Measurements from ENCODE around the gene HIVEP1. TPM values are rescaled to one million over a fixed set of nuclear protein-coding genes. Genes with fewer than 3 reads are reported as not detected.
A peak's percentile ranks its signal among the peaks of the same experiment; 100 is the strongest.

HIVEP1 gene
- total RNA-seq, 4 donors from 2014 or later, result 15.2 to 26.9 (median 17.6) TPM

DNA sequence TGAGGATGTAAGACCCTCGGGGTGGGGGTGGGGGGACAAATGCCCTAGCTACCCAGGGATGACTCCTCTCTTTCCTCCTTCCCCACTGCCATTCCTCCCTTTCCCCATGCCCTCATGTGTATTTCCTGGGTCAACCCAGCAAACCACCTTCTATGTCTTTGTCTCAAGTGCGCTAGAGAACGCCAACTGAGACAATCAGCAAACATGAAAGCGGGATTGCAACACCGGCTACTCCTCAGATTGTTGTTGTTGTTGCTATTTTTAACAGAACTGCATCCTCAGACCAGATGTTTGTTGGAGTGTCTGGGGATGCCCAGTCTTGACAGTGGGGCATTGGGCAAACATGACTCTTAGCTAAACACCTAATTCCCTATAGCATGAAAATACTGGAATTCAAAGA lies 39.3 kb upstream of the HIVEP1 start:
- H3K9me3 ChIP-seq, result no peaks in the 10 kb centered on the region
- no peaks in the 10 kb centered on the region for H3K27me3 ChIP-seq
- no peak overlapping the region for H3K27ac ChIP-seq
- no peak for ATAC-seq
- 91% methylated on average over 5 of the region's 5 CpGs; no CpG with 5 or more reads in 1 of the 2 donors for WGBS, 2 donors (ENCODE audit: low coverage in 1 of 2)
- TF ChIP-seq EP300 (IDR thresholded peaks at IDR 0.05), result no peak
- TF ChIP-seq POLR2AphosphoS5 (IDR thresholded peaks at IDR 0.05), result no peak
- no peak for TF ChIP-seq POLR2A (IDR thresholded peaks at IDR 0.05)
- TF ChIP-seq CTCF (IDR thresholded peaks at IDR 0.05), result no peak
- H3K4me3 ChIP-seq, result no peak overlapping the region
- H3K4me1 ChIP-seq, result peaks cover 2 to 19% (median 9%) of the 10 kb centered on the region in 3 donors
- no peaks in the 10 kb centered on the region for H3K36me3 ChIP-seq

DNA sequence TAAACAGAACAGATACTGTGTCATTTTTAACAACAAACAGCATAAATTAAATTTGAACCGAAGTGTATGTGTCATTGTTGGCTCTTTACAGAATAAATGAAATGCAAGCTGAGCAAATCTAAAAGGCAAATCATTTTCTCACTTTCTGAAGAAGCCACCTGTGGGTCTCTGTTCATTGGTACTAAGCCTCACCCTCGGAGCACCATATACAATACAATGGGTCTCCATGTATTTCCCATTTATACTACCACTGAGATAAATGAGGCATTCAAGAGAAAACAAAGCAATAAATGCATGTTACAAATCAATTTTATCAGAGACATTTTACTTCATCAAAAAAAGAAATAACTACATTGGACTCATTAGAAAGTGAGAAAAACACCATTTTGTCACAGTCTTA lies 38.9 kb upstream of the HIVEP1 start:
- no peaks in the 10 kb centered on the region for H3K27me3 ChIP-seq
- TF ChIP-seq EP300 (IDR thresholded peaks at IDR 0.05) (no peak), POLR2AphosphoS5 (IDR thresholded peaks at IDR 0.05) (no peak), CTCF (IDR thresholded peaks at IDR 0.05) (no peak), POLR2A (IDR thresholded peaks at IDR 0.05) (no peak)
- no peak for ATAC-seq
- no peaks in the 10 kb centered on the region for H3K36me3 ChIP-seq
- no peaks in the 10 kb centered on the region for H3K9me3 ChIP-seq
- WGBS, 2 donors (ENCODE audit: low coverage in 1 of 2), result 81 to 97% methylated on average over 2 of the region's 2 CpGs
- peaks cover 2 to 17% (median 9%) of the 10 kb centered on the region in 3 donors for H3K4me1 ChIP-seq
- no peak overlapping the region for H3K27ac ChIP-seq
- no peak overlapping the region for H3K4me3 ChIP-seq

DNA sequence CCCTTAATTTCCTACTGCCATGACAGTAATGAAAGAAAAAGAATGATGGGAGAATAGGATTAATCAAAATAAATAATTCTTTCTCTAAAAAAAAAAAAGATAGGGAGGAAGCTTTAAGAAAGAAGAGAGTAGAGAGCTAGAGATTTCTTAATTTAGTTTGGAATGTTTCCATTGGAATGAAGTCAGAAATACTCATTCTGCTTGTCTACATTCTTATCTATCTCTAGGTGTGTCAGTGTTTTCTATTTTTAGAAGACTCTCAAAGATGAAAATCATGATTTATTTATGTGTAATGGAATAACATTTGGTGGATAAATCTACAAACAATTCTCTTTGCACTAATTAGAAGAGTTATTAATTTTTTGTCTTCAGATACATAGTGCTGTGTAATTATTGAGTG lies 38.0 kb upstream of the HIVEP1 start:
- Histone ChIP-seq H3K9me3 (no peaks in the 10 kb centered on the region), H3K27me3 (no peaks in the 10 kb centered on the region), H3K36me3 (no peaks in the 10 kb centered on the region), H3K27ac (no peak overlapping the region), H3K4me1 (peaks cover 0 to 9% (median 6%) of the 10 kb centered on the region in 3 donors), H3K4me3 (no peak overlapping the region)
- TF ChIP-seq CTCF (IDR thresholded peaks at IDR 0.05) (no peak), EP300 (IDR thresholded peaks at IDR 0.05) (no peak), POLR2AphosphoS5 (IDR thresholded peaks at IDR 0.05) (no peak), POLR2A (IDR thresholded peaks at IDR 0.05) (no peak)
- ATAC-seq, result no peak

DNA sequence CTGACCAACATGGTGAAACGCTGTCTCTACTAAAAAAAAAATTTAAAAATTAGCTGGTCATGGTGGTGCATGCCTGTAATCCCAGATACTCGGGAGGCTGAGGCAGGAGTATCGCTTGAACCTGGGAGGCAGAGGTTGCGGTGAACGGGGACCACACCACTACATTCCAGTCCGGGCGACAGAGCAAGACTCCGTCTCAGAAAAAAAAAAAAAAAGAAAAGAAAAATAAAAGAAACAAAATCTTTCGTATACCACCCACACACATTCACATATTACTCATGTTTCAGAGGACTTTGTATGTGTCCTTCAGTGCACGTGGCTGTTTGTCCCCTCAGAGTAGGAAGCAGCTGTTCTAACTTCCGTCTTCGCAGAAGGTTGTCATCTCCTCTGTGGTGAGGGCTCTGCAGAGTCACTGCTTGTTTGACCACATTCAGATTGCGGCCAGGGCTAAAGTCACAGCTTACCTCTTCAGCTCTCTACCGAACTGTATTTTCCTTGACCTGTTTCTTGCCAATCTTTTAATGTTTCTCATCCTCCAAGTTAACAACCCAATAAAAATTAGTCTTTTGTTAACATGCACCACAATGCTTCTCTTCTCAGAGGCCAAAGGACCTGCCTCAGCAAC lies 36.6 kb upstream of the HIVEP1 start:
- WGBS, 2 donors (ENCODE audit: low coverage in 1 of 2), result 79 to 81% methylated on average over 7 to 13 of the region's 14 CpGs
- peak; percentile 48 for ATAC-seq
- no peaks in the 10 kb centered on the region for H3K9me3 ChIP-seq

More for the DNA sequence above, 36.6 kb upstream of the HIVEP1 start:
- Histone ChIP-seq H3K27ac (no peak overlapping the region), H3K4me1 (peaks cover 0 to 6% (median 0%) of the 10 kb centered on the region in 3 donors), H3K4me3 (no peak overlapping the region), H3K27me3 (no peaks in the 10 kb centered on the region), H3K36me3 (no peaks in the 10 kb centered on the region)
- TF ChIP-seq POLR2AphosphoS5 (IDR thresholded peaks at IDR 0.05) (no peak), EP300 (IDR thresholded peaks at IDR 0.05) (no peak), POLR2A (IDR thresholded peaks at IDR 0.05) (no peak), CTCF (IDR thresholded peaks at IDR 0.05) (no peak)
